NCI-H2081 (cell line): ENCODE measurements around the gene GALT.

ENCODE experiments used
- DNase-seq, 2 experiments: peaks; one replicate each; lab custom pipeline; 2025; lab: John Stamatoyannopoulos, UW

The GALT gene

GRCh38 chr9:34684145-34684544, 37.7 kb downstream of the GALT start:
- DNase-seq: no peak

GRCh38 chr9:34684816-34685215, 38.3 kb downstream of the GALT start:
- no peak for DNase-seq

- no peak for DNase-seq
These were observed 39.1 kb downstream of the GALT start for GRCh38 chr9:34685591-34685990.

GRCh38 chr9:34686231-34686630, 39.8 kb downstream of the GALT start:
- DNase-seq: no peak

- DNase-seq: no peak
These were observed 40.3 kb downstream of the GALT start for GRCh38 chr9:34686732-34687131.

- DNase-seq: no peak
These were observed 41.0 kb downstream of the GALT start for GRCh38 chr9:34687276-34688030.

- no peak for DNase-seq
These were observed 42.0 kb downstream of the GALT start for GRCh38 chr9:34688329-34689115.

GRCh38 chr9:34689116-34689470, 42.6 kb downstream of the GALT start:
- no peak for DNase-seq

- no peak for DNase-seq
These were observed 43.0 kb downstream of the GALT start for GRCh38 chr9:34689512-34689911.

- DNase-seq: no peak
These were observed 44.8 kb downstream of the GALT start, which contains the start of gene CCL19 for GRCh38 chr9:34690983-34691935. Gene CCL19 (minus strand): TSS chr9:34691276. CDS start chr9:34691139, 137 bp downstream.

- no peak for DNase-seq
These were observed 45.5 kb downstream of the GALT start for GRCh38 chr9:34691936-34692315.

- no peak for DNase-seq
These were observed 47.1 kb downstream of the GALT start for GRCh38 chr9:34693560-34693959.

GRCh38 chr9:34694811-34695210, 48.3 kb downstream of the GALT start:
- DNase-seq: no peak
